H1 (cell line): Measurements from ENCODE around the gene PCDHGB1. TPM values are rescaled to one million over a fixed set of nuclear protein-coding genes. Genes with fewer than 3 reads are reported as not detected.

ENCODE experiments used
- CBX5 ChIP-seq: fragments of 300-800, 300-1000 bp; sonication (generic); IDR thresholded peaks from 2 replicates; pipeline ENCODE4 v1.7.1; 2016; ENCODE audit warnings: antibody characterized with exemption, low read length, low read depth
- CTCF ChIP-seq, 3 experiments: IDR thresholded peaks; 1 replicate in 2 of 3; 2 replicates in 1 of 3; pipeline versions ENCODE4 v1.5.1 to v1.6.1; 2011; ENCODE audit warnings: low read length in 3 of 3, mild to moderate bottlenecking in 3 of 3, inconsistent platforms in 2 of 3, low read depth in 1 of 3, moderate library complexity in 1 of 3; ENCODE audit not compliant: insufficient read depth in 1 of 3; ENCODE audit errors: control extremely low read depth in 1 of 3
- EZH2 ChIP-seq: fragments of 200-600 bp; sonication (generic); IDR thresholded peaks from 2 replicates; pipeline ENCODE4 v1.7.1; 2012; ENCODE audit warnings: low read depth, mild to moderate bottlenecking, moderate library complexity, low read length, inconsistent platforms; ENCODE audit not compliant: severe bottlenecking
- GABPA ChIP-seq: IDR thresholded peaks from 2 replicates; pipeline ENCODE4 v1.6.1; 2011; ENCODE audit warnings: mild to moderate bottlenecking, low read length, moderate library complexity, borderline replicate concordance; ENCODE audit not compliant: insufficient read depth
- GTF2F1 ChIP-seq: IDR thresholded peaks from 2 replicates; pipeline ENCODE4 v1.6.1; 2012; ENCODE audit warnings: low read depth, low read length, improper control_type of control experiment, borderline replicate concordance
- HDAC2 ChIP-seq, 2 experiments: fragments of 300-600 bp in 1 of 2; sonication (generic) in 1 of 2; IDR thresholded peaks; 2 replicates each; pipeline ENCODE4 v1.6.1; 2011 to 2012; ENCODE audit warnings: low read depth in 2 of 2, low read length in 2 of 2, mild to moderate bottlenecking in 2 of 2, moderate library complexity in 2 of 2, borderline replicate concordance in 1 of 2, inconsistent platforms in 1 of 2
- KDM4A ChIP-seq: IDR thresholded peaks from one replicate; pipeline ENCODE4 v1.7.1; 2012; ENCODE audit warnings: low read depth, mild to moderate bottlenecking, moderate library complexity, low read length, inconsistent platforms; ENCODE audit not compliant: severe bottlenecking
- MAX ChIP-seq: IDR thresholded peaks from 2 replicates; pipeline ENCODE4 v1.6.1; 2012; ENCODE audit warnings: inconsistent platforms
- NANOG ChIP-seq: IDR thresholded peaks from 2 replicates; pipeline ENCODE4 v1.6.1; 2011; ENCODE audit warnings: low read length, low read depth, mild to moderate bottlenecking, inconsistent platforms; ENCODE audit not compliant: insufficient read depth, poor library complexity, severe bottlenecking
- PHF8 ChIP-seq: fragments of 200-600 bp; sonication (generic); conservative IDR thresholded peaks from 2 replicates; pipeline ENCODE4 v1.7.1; 2012; ENCODE audit warnings: low read depth, mild to moderate bottlenecking, inconsistent platforms, low read length, moderate library complexity
- POLR2A ChIP-seq, 2 experiments: IDR thresholded peaks; 1 replicate in 1 of 2; 2 replicates in 1 of 2; pipeline ENCODE4 v1.6.1; 2011; ENCODE audit warnings: low read depth in 2 of 2, low read length in 2 of 2, mild to moderate bottlenecking in 2 of 2; ENCODE audit errors: control extremely low read depth in 1 of 2
- RAD21 ChIP-seq, 2 experiments: IDR thresholded peaks in 1 of 2; conservative IDR thresholded peaks in 1 of 2; 2 replicates each; pipeline ENCODE4 v1.6.1; 2011; ENCODE audit warnings: low read depth in 2 of 2, low read length in 2 of 2, improper control_type of control experiment in 1 of 2, inconsistent platforms in 1 of 2, mild to moderate bottlenecking in 1 of 2, moderate library complexity in 1 of 2
- RBBP5 ChIP-seq: IDR thresholded peaks from 2 replicates; pipeline ENCODE4 v1.7.1; 2012; ENCODE audit warnings: low read depth, mild to moderate bottlenecking, inconsistent platforms, low read length, moderate library complexity, borderline replicate concordance
- SAP30 ChIP-seq: fragments of 300-600 bp; sonication (generic); IDR thresholded peaks from 2 replicates; pipeline ENCODE4 v1.7.1; 2012; ENCODE audit warnings: low read length, moderate library complexity, mild to moderate bottlenecking, inconsistent platforms; ENCODE audit not compliant: insufficient read depth, insufficient replicate concordance
- SIRT6 ChIP-seq: IDR thresholded peaks from one replicate; pipeline ENCODE4 v1.7.1; 2012; ENCODE audit warnings: low read length, inconsistent platforms
- SP1 ChIP-seq: IDR thresholded peaks from 2 replicates; pipeline ENCODE4 v1.6.1; 2011; ENCODE audit warnings: low read depth, low read length
- SP2 ChIP-seq: IDR thresholded peaks from 2 replicates; pipeline ENCODE4 v1.6.1; 2012; ENCODE audit warnings: mild to moderate bottlenecking, low read length, inconsistent platforms
- polyA plus RNA-seq, 7 experiments: library from polyadenylated mRNA; depleted of rRNA in 3 of 7; stranded (reverse) in 5 of 7; unstranded in 2 of 7; fragments of >200 nt in 5 of 7; fragments of 200-250 nt in 2 of 7; gene quantifications; 1 replicate in 5 of 7; 2 replicates in 1 of 7; 4 replicates in 1 of 7; pipeline versions ENCODE4 v1.2.1 to v1.2.3, GENCODE V29; 2011 to 2013; ENCODE audit warnings: missing spikeins in 2 of 7, mixed read lengths in 2 of 7
- total RNA-seq: library from RNA; stranded (reverse); fragmentation: NEBNext Ultra II Directional; extraction: Animal tissue kit (Norgen Biotek cat#: 25700); gene quantifications from 2 replicates; pipeline ENCODE4 v1.2.1, GENCODE V29; 2021

Gene PCDHGB1
- total and polyA plus RNA-seq, 2 of the 8 experiments (the other 6 are each of a cell fraction or from before 2014, with no cell fraction given) = 1.3 to 2.8 TPM

- peak; percentile 69 to 86 (median 75) for TF ChIP-seq CTCF (IDR thresholded peaks at IDR 0.05; ENCODE audit: control extremely low read depth in 1 of 3, insufficient read depth in 1 of 3, low read depth in 1 of 3, low read length in 3 of 3)
- TF ChIP-seq PHF8 = 0 out of 2 replicates have a peak, but pooled peaks have one; percentile 30
- TF ChIP-seq SP2 = no peak
- TF ChIP-seq KDM4A = peak; percentile 29
- TF ChIP-seq GTF2F1 = peak; percentile 44; the same call in 1 of the 2 replicates
- no peak for TF ChIP-seq SP1
- no peak for TF ChIP-seq GABPA
- TF ChIP-seq RAD21 (IDR thresholded peaks at IDR 0.05 in 1 of 2, conservative IDR thresholded peaks at IDR 0.05 in 1 of 2; ENCODE audit: low read depth in 2 of 2, low read length in 2 of 2) = peak; percentile 74 to 81
- TF ChIP-seq HDAC2 (IDR thresholded peaks at IDR 0.05; ENCODE audit: borderline replicate concordance in 1 of 2, low read depth in 2 of 2, low read length in 2 of 2) = no peak
- no peak for TF ChIP-seq EZH2
- TF ChIP-seq SIRT6 = no peak
- TF ChIP-seq NANOG = no peak
- TF ChIP-seq POLR2A (IDR thresholded peaks at IDR 0.05; ENCODE audit: control extremely low read depth in 1 of 2, low read depth in 2 of 2, low read length in 2 of 2) = peak in 1 of 2 experiments; percentile 65; a peak in 1 of 3 replicates
- TF ChIP-seq MAX = peak; percentile 21; the same call in 1 of the 2 replicates
- no peak for TF ChIP-seq SAP30
- TF ChIP-seq CBX5 = no peak
- no peak for TF ChIP-seq RBBP5
These were observed at the start of gene PCDHGB1 (continued) for GRCh38 chr5:141349917-141350619.
